ENCODE measurements around the gene HNMT. TPM values are rescaled to one million over a fixed set of nuclear protein-coding genes. Genes with fewer than 3 reads are reported as not detected.
"Not testable (repeated sequence)": the region's sequence is repeated elsewhere in the genome, so short reads cannot be mapped to it uniquely, and the experiment has no call there.

Gene HNMT
- total RNA-seq, 1 donor from 2014 or later, result 1.1 TPM

- DNase-seq (ENCODE audit: low read depth) (no peak), FAIRE-seq (no peak)
- no peaks in the 10 kb centered on the region for H3K36me3 ChIP-seq (ENCODE audit: control insufficient read depth, insufficient read depth, low read length)
- no peak for TF ChIP-seq CTCF (IDR thresholded peaks at IDR 0.05; ENCODE audit: insufficient read depth, low read length, severe bottlenecking)
- no peaks in the 10 kb centered on the region for H3K27me3 ChIP-seq (ENCODE audit: control insufficient read depth, insufficient read depth, low read length)
- no peak overlapping the region for H3K4me3 ChIP-seq (ENCODE audit: low read depth, low read length)
Observed at GRCh38 chr2:137991078-137991477, 26.8 kb downstream of the HNMT start.

- no peak for FAIRE-seq
- Histone ChIP-seq H3K4me3 (ENCODE audit: low read depth, low read length) (no peak overlapping the region), H3K36me3 (ENCODE audit: control insufficient read depth, insufficient read depth, low read length) (no peaks in the 10 kb centered on the region), H3K27me3 (ENCODE audit: control insufficient read depth, insufficient read depth, low read length) (no peaks in the 10 kb centered on the region)
- no peak for TF ChIP-seq CTCF (IDR thresholded peaks at IDR 0.05; ENCODE audit: insufficient read depth, low read length, severe bottlenecking)
- DNase-seq (ENCODE audit: low read depth), result no peak
Observed at GRCh38 chr2:137992039-137992646, 27.9 kb downstream of the HNMT start.

- FAIRE-seq; H3K4me3 ChIP-seq (ENCODE audit: low read depth, low read length); DNase-seq (ENCODE audit: low read depth); H3K36me3 ChIP-seq (ENCODE audit: control insufficient read depth, insufficient read depth, low read length); H3K27me3 ChIP-seq (ENCODE audit: control insufficient read depth, insufficient read depth, low read length): not testable (repeated sequence)
Observed at GRCh38 chr2:137993715-137994476, 29.6 kb downstream of the HNMT start.

GRCh38 chr2:137995368-137995767 lies 31.1 kb downstream of the HNMT start:
- not testable (repeated sequence) for DNase-seq (ENCODE audit: low read depth); H3K27me3 ChIP-seq (ENCODE audit: control insufficient read depth, insufficient read depth, low read length); H3K36me3 ChIP-seq (ENCODE audit: control insufficient read depth, insufficient read depth, low read length); FAIRE-seq; H3K4me3 ChIP-seq (ENCODE audit: low read depth, low read length)

GRCh38 chr2:137996158-137996557 lies 31.9 kb downstream of the HNMT start:
- not testable (repeated sequence) for H3K36me3 ChIP-seq (ENCODE audit: control insufficient read depth, insufficient read depth, low read length); DNase-seq (ENCODE audit: low read depth); H3K27me3 ChIP-seq (ENCODE audit: control insufficient read depth, insufficient read depth, low read length); FAIRE-seq; H3K4me3 ChIP-seq (ENCODE audit: low read depth, low read length)

GRCh38 chr2:137997733-137998132 lies 33.5 kb downstream of the HNMT start:
- no peaks in the 10 kb centered on the region for H3K27me3 ChIP-seq (ENCODE audit: control insufficient read depth, insufficient read depth, low read length)
- H3K4me3 ChIP-seq (ENCODE audit: low read depth, low read length), result no peak overlapping the region
- DNase-seq (ENCODE audit: low read depth) (no peak), FAIRE-seq (no peak)
- no peaks in the 10 kb centered on the region for H3K36me3 ChIP-seq (ENCODE audit: control insufficient read depth, insufficient read depth, low read length)
- TF ChIP-seq CTCF (IDR thresholded peaks at IDR 0.05; ENCODE audit: insufficient read depth, low read length, severe bottlenecking), result no peak

- FAIRE-seq, result no peak
- no peaks in the 10 kb centered on the region for H3K36me3 ChIP-seq (ENCODE audit: control insufficient read depth, insufficient read depth, low read length)
- TF ChIP-seq CTCF (IDR thresholded peaks at IDR 0.05; ENCODE audit: insufficient read depth, low read length, severe bottlenecking), result no peak
- DNase-seq (ENCODE audit: low read depth), result no peak
- no peak overlapping the region for H3K4me3 ChIP-seq (ENCODE audit: low read depth, low read length)
- no peaks in the 10 kb centered on the region for H3K27me3 ChIP-seq (ENCODE audit: control insufficient read depth, insufficient read depth, low read length)
Observed at GRCh38 chr2:137998503-137998902, 34.2 kb downstream of the HNMT start.

Data from bronchial epithelial cell (primary cell).